H1 (cell line): ENCODE data around the gene BRAP. TPM values are rescaled to one million over a fixed set of nuclear protein-coding genes. Genes with fewer than 3 reads are reported as not detected.

Source experiments
- CTCF ChIA-PET: fragments of 300-600 bp; sonication (Branson Sonifier 250); formaldehyde crosslinking; loops from one replicate; lab custom pipeline; 2021; ENCODE audit not compliant: partially characterized antibody; lab: Charles Lee
- POLR2A ChIA-PET: fragments of 300-600 bp; sonication (Branson Sonifier 250); formaldehyde crosslinking; loops from one replicate; lab custom pipeline; 2021; ENCODE audit warnings: inconsistent platforms; ENCODE audit not compliant: partially characterized antibody; lab: Charles Lee
- DNase-seq, 2 experiments: peaks; one replicate each; pipeline versions ENCODE4 v3.0.0 to v3.0.0-alpha.2; 2010 to 2022; ENCODE audit warnings: low spot score in 2 of 2, low read depth in 1 of 2, mixed read lengths in 1 of 2
- FAIRE-seq: peaks from 2 replicates; lab custom pipeline; 2011; peaks lifted over from hg19 to GRCh38; lab: Jason Lieb, UNC
- H2AFZ ChIP-seq: 2 replicates; pipeline ENCODE4 v1.8.1; 2012; ENCODE audit warnings: low read length, inconsistent platforms
- H2AK5ac ChIP-seq: 2 replicates; pipeline ENCODE4 v1.6.1; 2013; ENCODE audit warnings: low read depth, low read length
- H2BK120ac ChIP-seq: replicated peaks from 2 replicates; pipeline ENCODE3; 2013; ENCODE audit warnings: low read depth, low read length, inconsistent platforms
- H2BK12ac ChIP-seq: 2 replicates; pipeline ENCODE4 v1.6.1; 2013; ENCODE audit warnings: low read depth, low read length
- H2BK15ac ChIP-seq: 2 replicates; pipeline ENCODE4 v1.6.1; 2013; ENCODE audit warnings: low read length
- H2BK20ac ChIP-seq: 2 replicates; pipeline ENCODE4 v1.6.1; 2013; ENCODE audit warnings: low read length
- H2BK5ac ChIP-seq: 2 replicates; pipeline ENCODE4 v1.6.1; 2013; ENCODE audit warnings: low read depth, low read length
- H3K14ac ChIP-seq: 2 replicates; pipeline ENCODE4 v1.6.1; 2013; ENCODE audit warnings: inconsistent platforms; ENCODE audit not compliant: insufficient read length
- H3K18ac ChIP-seq: 2 replicates; pipeline ENCODE4 v1.6.1; 2013; ENCODE audit warnings: low read length; ENCODE audit errors: extremely low read depth
- H3K23ac ChIP-seq: 2 replicates; pipeline ENCODE4 v1.6.1; 2013; ENCODE audit warnings: inconsistent platforms; ENCODE audit not compliant: insufficient read length
- H3K23me2 ChIP-seq: 2 replicates; pipeline ENCODE4 v1.6.1; 2013; ENCODE audit warnings: low read depth, low read length
- H3K27ac ChIP-seq: 2 replicates; pipeline ENCODE4 v1.6.1; 2011; ENCODE audit warnings: low read depth, low read length, inconsistent platforms
- H3K27me3 ChIP-seq, 4 experiments: replicated peaks in 1 of 4; 1 replicate in 1 of 4; 2 replicates in 3 of 4; pipeline versions ENCODE4 v1.6.1 to v1.8.1; 2011 to 2013; ENCODE audit warnings: low read length in 3 of 4, mild to moderate bottlenecking in 3 of 4, inconsistent platforms in 2 of 4, mixed read lengths in 2 of 4, moderate library complexity in 1 of 4; ENCODE audit not compliant: control insufficient read depth in 3 of 4, insufficient read depth in 3 of 4; ENCODE audit errors: extremely low read depth in 1 of 4
- H3K36me3 ChIP-seq, 4 experiments: 2 replicates each; pipeline versions ENCODE4 v1.6.1 to v1.8.1; 2011 to 2013; ENCODE audit warnings: mild to moderate bottlenecking in 4 of 4, low read length in 3 of 4, moderate library complexity in 2 of 4, control low read depth in 1 of 4, inconsistent platforms in 1 of 4; ENCODE audit not compliant: insufficient read depth in 4 of 4, control insufficient read depth in 2 of 4
- H3K4ac ChIP-seq: replicated peaks from 2 replicates; pipeline ENCODE3; 2013; ENCODE audit warnings: low read length, low read depth, mixed read lengths, inconsistent platforms; ENCODE audit not compliant: insufficient read length
- H3K4me1 ChIP-seq, 4 experiments: replicated peaks in 1 of 4; 1 replicate in 1 of 4; 2 replicates in 3 of 4; pipeline versions ENCODE4 v1.6.1 to v1.8.1; 2011 to 2013; ENCODE audit warnings: low read length in 3 of 4, inconsistent platforms in 2 of 4, mixed read lengths in 1 of 4; ENCODE audit not compliant: insufficient read depth in 4 of 4, control insufficient read depth in 3 of 4
- H3K4me2 ChIP-seq, 2 experiments: 2 replicates each; pipeline versions ENCODE4 v1.6.1 to v1.8.1; 2011 to 2013; ENCODE audit warnings: low read depth in 2 of 2, low read length in 2 of 2, control low read depth in 1 of 2, inconsistent platforms in 1 of 2, mild to moderate bottlenecking in 1 of 2; ENCODE audit not compliant: insufficient read depth in 1 of 2
- H3K4me3 ChIP-seq, 4 experiments: fragments of 200-600, 300-600 bp in 1 of 4; sonication (generic), shearing (Covaris generic), sonication (Bioruptor Twin) in 1 of 4; 2 replicates each; pipeline versions ENCODE4 v1.5.1 to v1.8.1; 2011 to 2016; ENCODE audit warnings: low read length in 4 of 4, low read depth in 3 of 4, control low read depth in 2 of 4, inconsistent platforms in 2 of 4, mild to moderate bottlenecking in 2 of 4, mixed read lengths in 1 of 4, moderate library complexity in 1 of 4; ENCODE audit not compliant: insufficient read depth in 2 of 4; ENCODE audit errors: extremely low read depth in 1 of 4
- H3K56ac ChIP-seq: replicated peaks from 2 replicates; pipeline ENCODE3; 2013; ENCODE audit warnings: low read depth, mild to moderate bottlenecking, mixed read lengths, low read length, inconsistent platforms; ENCODE audit not compliant: insufficient read length
- H3K79me1 ChIP-seq: 2 replicates; pipeline ENCODE4 v1.6.1; 2013; ENCODE audit warnings: low read depth, low read length, control low read depth
- H3K79me2 ChIP-seq, 2 experiments: 2 replicates each; pipeline versions ENCODE4 v1.6.1 to v1.8.1; 2012 to 2013; ENCODE audit warnings: low read length in 2 of 2, mild to moderate bottlenecking in 2 of 2, inconsistent platforms in 1 of 2; ENCODE audit not compliant: insufficient read depth in 2 of 2, control insufficient read depth in 1 of 2
- H3K9ac ChIP-seq, 4 experiments: replicated peaks in 1 of 4; 1 replicate in 1 of 4; 2 replicates in 3 of 4; pipeline versions ENCODE4 v1.6.1 to v1.8.1; 2011 to 2013; ENCODE audit warnings: low read depth in 3 of 4, low read length in 3 of 4, control low read depth in 2 of 4, mild to moderate bottlenecking in 2 of 4, moderate library complexity in 2 of 4, inconsistent platforms in 1 of 4; ENCODE audit errors: extremely low read depth in 1 of 4
- H3K9me3 ChIP-seq, 2 experiments: 2 replicates each; pipeline versions ENCODE4 v1.6.1 to v1.8.1; 2012 to 2013; ENCODE audit warnings: mild to moderate bottlenecking in 2 of 2, moderate library complexity in 2 of 2, control low read depth in 1 of 2, inconsistent platforms in 1 of 2, low read depth in 1 of 2, low read length in 1 of 2, mixed read lengths in 1 of 2; ENCODE audit not compliant: insufficient read depth in 2 of 2
- H4K20me1 ChIP-seq, 2 experiments: replicated peaks in 1 of 2; 2 replicates each; pipeline versions ENCODE3 to v1.8.1; 2011 to 2013; ENCODE audit warnings: inconsistent platforms in 2 of 2, low read length in 2 of 2, mild to moderate bottlenecking in 1 of 2; ENCODE audit not compliant: insufficient read depth in 2 of 2, control insufficient read depth in 1 of 2
- H4K5ac ChIP-seq: 2 replicates; pipeline ENCODE4 v1.6.1; 2013; ENCODE audit warnings: low read length, low read depth, mixed read lengths, inconsistent platforms; ENCODE audit not compliant: insufficient read length
- H4K8ac ChIP-seq: 2 replicates; pipeline ENCODE4 v1.8.0; 2013; ENCODE audit warnings: mild to moderate bottlenecking, moderate library complexity, low read length, inconsistent platforms; ENCODE audit not compliant: insufficient read depth; ENCODE audit errors: extremely low read depth
- H4K91ac ChIP-seq: replicated peaks from 2 replicates; pipeline ENCODE3; 2013; ENCODE audit warnings: low read length, mixed read lengths, inconsistent platforms; ENCODE audit not compliant: insufficient read length
- CBX5 ChIP-seq: fragments of 300-800, 300-1000 bp; sonication (generic); IDR thresholded peaks from 2 replicates; pipeline ENCODE4 v1.7.1; 2016; ENCODE audit warnings: antibody characterized with exemption, low read length, low read depth
- CBX8 ChIP-seq: fragments of 300-800, 300-1000 bp; sonication (generic); IDR thresholded peaks from 2 replicates; pipeline ENCODE4 v1.7.1; 2016; ENCODE audit warnings: low read depth, low read length, borderline replicate concordance
- CHD1 ChIP-seq: IDR thresholded peaks from 2 replicates; pipeline ENCODE4 v1.6.1; 2012; ENCODE audit warnings: low read depth, low read length, improper control_type of control experiment
- KDM1A ChIP-seq: fragments of 200-600, 300-600 bp; sonication (generic); IDR thresholded peaks from 2 replicates; pipeline ENCODE4 v1.7.1; 2016; ENCODE audit warnings: mild to moderate bottlenecking, low read length, borderline replicate concordance
- PHF8 ChIP-seq: fragments of 200-600 bp; sonication (generic); conservative IDR thresholded peaks from 2 replicates; pipeline ENCODE4 v1.7.1; 2012; ENCODE audit warnings: low read depth, mild to moderate bottlenecking, inconsistent platforms, low read length, moderate library complexity
- RBBP5 ChIP-seq: IDR thresholded peaks from 2 replicates; pipeline ENCODE4 v1.7.1; 2012; ENCODE audit warnings: low read depth, mild to moderate bottlenecking, inconsistent platforms, low read length, moderate library complexity, borderline replicate concordance
- RNF2 ChIP-seq: fragments of 200-900, 300-1000 bp; sonication (generic); IDR thresholded peaks from 2 replicates; pipeline ENCODE4 v1.7.1; 2016; ENCODE audit warnings: borderline replicate concordance, low read depth, mild to moderate bottlenecking, antibody characterized with exemption, low read length; ENCODE audit not compliant: poor library complexity, severe bottlenecking; ENCODE audit errors: missing control alignments
- SIN3A ChIP-seq, 2 experiments: IDR thresholded peaks in 1 of 2; conservative IDR thresholded peaks in 1 of 2; 2 replicates each; pipeline ENCODE4 v1.6.1; 2011 to 2012; ENCODE audit warnings: low read length in 2 of 2, improper control_type of control experiment in 1 of 2, low read depth in 1 of 2, mild to moderate bottlenecking in 1 of 2
- SRF ChIP-seq: IDR thresholded peaks from 2 replicates; pipeline ENCODE4 v1.6.1; 2011; ENCODE audit warnings: mild to moderate bottlenecking, low read depth, low read length, moderate library complexity
- SUZ12 ChIP-seq: fragments of 200-600 bp; sonication (generic); IDR thresholded peaks from 2 replicates; pipeline ENCODE4 v1.6.1; 2012; ENCODE audit warnings: mild to moderate bottlenecking, inconsistent platforms, low read length, moderate library complexity, mixed read lengths
- TEAD4 ChIP-seq: IDR thresholded peaks from 2 replicates; pipeline ENCODE4 v1.6.1; 2012; ENCODE audit warnings: low read depth, low read length, inconsistent platforms, mixed read lengths
- USF2 ChIP-seq: IDR thresholded peaks from 2 replicates; pipeline ENCODE4 v1.6.1; 2011; ENCODE audit warnings: low read length, improper control_type of control experiment
- YY1 ChIP-seq: IDR thresholded peaks from 2 replicates; pipeline ENCODE4 v1.6.1; 2011; ENCODE audit warnings: low read depth, mild to moderate bottlenecking, low read length
- WGBS, 2 experiments: shearing (Covaris generic) in 1 of 2; methylation state at CpG; one replicate each; pipeline versions ENCODE4 v1.1.6 to v1.1.7; 2013 to 2015; ENCODE audit warnings: low lambda C conversion rate in 2 of 2, mixed read lengths in 2 of 2, inconsistent platforms in 1 of 2, low coverage in 1 of 2, missing lambda C conversion rate in 1 of 2; ENCODE audit not compliant: insufficient replicate concordance in 2 of 2, insufficient coverage in 1 of 2, insufficient read length in 1 of 2; ENCODE audit errors: extremely low coverage in 1 of 2, missing lambda C conversion rate in 1 of 2; 5-methylcytosine and 5-hydroxymethylcytosine counted together
- polyA plus RNA-seq, 7 experiments: library from polyadenylated mRNA; depleted of rRNA in 3 of 7; stranded (reverse) in 5 of 7; unstranded in 2 of 7; fragments of >200 nt in 5 of 7; fragments of 200-250 nt in 2 of 7; gene quantifications; 1 replicate in 5 of 7; 2 replicates in 1 of 7; 4 replicates in 1 of 7; pipeline versions ENCODE4 v1.2.1 to v1.2.3, GENCODE V29; 2011 to 2013; ENCODE audit warnings: missing spikeins in 2 of 7, mixed read lengths in 2 of 7
- total RNA-seq: library from RNA; stranded (reverse); fragmentation: NEBNext Ultra II Directional; extraction: Animal tissue kit (Norgen Biotek cat#: 25700); gene quantifications from 2 replicates; pipeline ENCODE4 v1.2.1, GENCODE V29; 2021

The BRAP gene
- total and polyA plus RNA-seq, 2 of the 8 experiments (the other 6 are each of a cell fraction or from before 2014, with no cell fraction given) = 12.8 to 22.2 TPM

GRCh38 chr12:111616177-111616623, 69.6 kb downstream of the BRAP start:
- no peak overlapping the region for H3K18ac ChIP-seq
- FAIRE-seq = no peak
- no peak overlapping the region for H3K9ac ChIP-seq
- H3K4me2 ChIP-seq = no peak overlapping the region
- H3K56ac ChIP-seq = no peak overlapping the region
- H4K8ac ChIP-seq = no peak overlapping the region
- WGBS, 2 experiments = 94% methylated on average over 7 of the region's 7 CpGs; no CpG with 5 or more reads in 1 of the 2 experiments
- no peaks in the 10 kb centered on the region for H4K20me1 ChIP-seq
- H3K9me3 ChIP-seq = no peaks in the 10 kb centered on the region
- H2BK12ac ChIP-seq = no peak overlapping the region
- no peak overlapping the region for H3K14ac ChIP-seq
- H3K27me3 ChIP-seq = no peaks in the 10 kb centered on the region
- no peak overlapping the region for H2BK20ac ChIP-seq
- POLR2A ChIA-PET = no interaction called here
- no peaks in the 10 kb centered on the region for H3K79me2 ChIP-seq
- no peak overlapping the region for H3K23ac ChIP-seq
- no peaks in the 10 kb centered on the region for H3K79me1 ChIP-seq
- H3K4ac ChIP-seq = no peak overlapping the region
- no peak overlapping the region for H2AFZ ChIP-seq
- no peak overlapping the region for H4K5ac ChIP-seq
- H3K36me3 ChIP-seq = no peaks in the 10 kb centered on the region
- DNase-seq = no peak
- H2BK15ac ChIP-seq = no peak overlapping the region
- CTCF ChIA-PET = interaction anchor here (0.5 kb wide), 1 partner anchor 14 kb away, joined by 3 read pairs; no protein-coding TSS in a partner anchor
- H3K4me3 ChIP-seq = no peak overlapping the region
- no peak overlapping the region for H3K27ac ChIP-seq
- no peak overlapping the region for H2BK120ac ChIP-seq
- H2AK5ac ChIP-seq = no peak overlapping the region
- H2BK5ac ChIP-seq = no peak overlapping the region
- H3K23me2 ChIP-seq = no peaks in the 10 kb centered on the region
- H4K91ac ChIP-seq = no peak overlapping the region
- H3K4me1 ChIP-seq = no peaks in the 10 kb centered on the region
- TF ChIP-seq SUZ12 = no peak
- TF ChIP-seq USF2 = no peak
- no peak for TF ChIP-seq SRF
- no peak for TF ChIP-seq RNF2
- no peak for TF ChIP-seq CBX8
- no peak for TF ChIP-seq SIN3A (conservative IDR thresholded peaks at IDR 0.05 in 1 of 2, IDR thresholded peaks at IDR 0.05 in 1 of 2; ENCODE audit: low read depth in 1 of 2, low read length in 2 of 2)
- no peak for TF ChIP-seq KDM1A
- no peak for TF ChIP-seq TEAD4
- TF ChIP-seq YY1 = no peak
- TF ChIP-seq PHF8 = no peak
- no peak for TF ChIP-seq RBBP5
- TF ChIP-seq CBX5 = no peak
- no peak for TF ChIP-seq CHD1
